Osteocyte (in vitro differentiated cells): ENCODE data around the gene SPATS2L. TPM values are rescaled to one million over a fixed set of nuclear protein-coding genes. Genes with fewer than 3 reads are reported as not detected.
A peak's percentile ranks its signal among the peaks of the same experiment; 100 is the strongest.

Experiments used
- DNase-seq: peaks from one replicate; pipeline ENCODE4 v3.0.0; 2021; ENCODE audit warnings: mixed read lengths; ENCODE audit not compliant: unreplicated experiment; ENCODE audit errors: extremely low spot score
- H3K27ac Mint-ChIP-seq: one replicate; pipeline ENCODE4 v1.8.0; 2021; ENCODE audit warnings: mild to moderate bottlenecking, mixed read lengths; ENCODE audit not compliant: unreplicated experiment
- H3K27me3 Mint-ChIP-seq: one replicate; pipeline ENCODE4 v1.8.0; 2021; ENCODE audit warnings: mixed read lengths; ENCODE audit not compliant: unreplicated experiment
- H3K36me3 Mint-ChIP-seq: one replicate; pipeline ENCODE4 v1.8.0; 2021; ENCODE audit warnings: mixed read lengths; ENCODE audit not compliant: unreplicated experiment
- H3K4me1 Mint-ChIP-seq: one replicate; pipeline ENCODE4 v1.8.0; 2021; ENCODE audit warnings: mixed read lengths; ENCODE audit not compliant: unreplicated experiment
- H3K4me3 Mint-ChIP-seq: one replicate; pipeline ENCODE4 v1.8.0; 2021; ENCODE audit warnings: mild to moderate bottlenecking, moderate library complexity, mixed read lengths; ENCODE audit not compliant: unreplicated experiment
- H3K9me3 Mint-ChIP-seq: one replicate; pipeline ENCODE4 v1.8.0; 2021; ENCODE audit warnings: mixed read lengths; ENCODE audit not compliant: unreplicated experiment
- CTCF ChIP-seq: fragments of 200-600 bp; sonication (generic); IDR thresholded peaks from 2 replicates; pipeline ENCODE4 v1.5.0; 2021; ENCODE audit warnings: antibody characterized with exemption, mild to moderate bottlenecking, moderate library complexity
- total RNA-seq: library from RNA; stranded (reverse); gene quantifications from 2 replicates; pipeline ENCODE4 v1.2.1, GENCODE V29; 2021

Gene SPATS2L
- total RNA-seq, 1 donor from 2014 or later: 152 TPM

GRCh38 chr2:200475795-200476194, 169.3 kb downstream of the SPATS2L start:
- H3K4me1 Mint-ChIP-seq: peaks cover 16% of the 10 kb centered on the region
- no peak for TF ChIP-seq CTCF
- no peak for DNase-seq
- H3K4me3 Mint-ChIP-seq: no peak overlapping the region
- no peak overlapping the region for H3K27ac Mint-ChIP-seq
- no peaks in the 10 kb centered on the region for H3K27me3 Mint-ChIP-seq
- H3K36me3 Mint-ChIP-seq: peaks cover 52% of the 10 kb centered on the region
- no peaks in the 10 kb centered on the region for H3K9me3 Mint-ChIP-seq

- no peak for TF ChIP-seq CTCF
- Mint-ChIP-seq H3K27me3 (no peaks in the 10 kb centered on the region), H3K36me3 (peaks cover 48% of the 10 kb centered on the region), H3K9me3 (no peaks in the 10 kb centered on the region), H3K4me1 (peaks cover 16% of the 10 kb centered on the region), H3K4me3 (no peak overlapping the region), H3K27ac (no peak overlapping the region)
- DNase-seq: no peak
Observed at GRCh38 chr2:200476836-200477235, 170.3 kb downstream of the SPATS2L start.

GRCh38 chr2:200477667-200478131, 171.2 kb downstream of the SPATS2L start:
- Mint-ChIP-seq H3K36me3 (peaks cover 44% of the 10 kb centered on the region), H3K27ac (no peak overlapping the region)

GRCh38 chr2:200479692-200480265, 173.3 kb downstream of the SPATS2L start:
- Mint-ChIP-seq H3K4me3 (no peak overlapping the region), H3K27ac (peak overlapping the region; percentile 63), H3K27me3 (no peaks in the 10 kb centered on the region), H3K36me3 (peaks cover 39% of the 10 kb centered on the region), H3K4me1 (peaks cover 21% of the 10 kb centered on the region), H3K9me3 (no peaks in the 10 kb centered on the region)
- DNase-seq: no peak
- TF ChIP-seq CTCF: no peak

More at GRCh38 chr2:200477667-200478131, 171.2 kb downstream of the SPATS2L start:
- no peak for TF ChIP-seq CTCF
- Mint-ChIP-seq H3K4me3 (no peak overlapping the region), H3K27me3 (no peaks in the 10 kb centered on the region), H3K4me1 (peaks cover 16% of the 10 kb centered on the region), H3K9me3 (no peaks in the 10 kb centered on the region)
- no peak for DNase-seq

- Mint-ChIP-seq H3K27me3 (no peaks in the 10 kb centered on the region), H3K27ac (no peak overlapping the region), H3K36me3 (peaks cover 24% of the 10 kb centered on the region), H3K4me3 (no peak overlapping the region), H3K4me1 (peaks cover 34% of the 10 kb centered on the region), H3K9me3 (no peaks in the 10 kb centered on the region)
- no peak for DNase-seq
- no peak for TF ChIP-seq CTCF
Observed at GRCh38 chr2:200482194-200482593, 175.7 kb downstream of the SPATS2L start.
